IMR-90 (cell line): ENCODE measurements around the gene PLA2G4A. TPM values are rescaled to one million over a fixed set of nuclear protein-coding genes. Genes with fewer than 3 reads are reported as not detected.

ENCODE experiments used
- ATAC-seq: fragments of 200-7000 bp; cut with Tn5 transposase; 2 replicates; pipeline ENCODE4 v1.9.1; 2020; ENCODE audit warnings: low read depth, mild to moderate bottlenecking, moderate library complexity
- BruUV-seq: library from RNA; stranded (reverse); fragments of 400-500 nt; replicated peaks from 2 replicates; lab custom pipeline; 2021; lab: Mats Ljungman, UMichigan
- CTCF ChIA-PET: fragments of 300-600 bp; formaldehyde crosslinking; extraction: SDS; loops from one replicate; lab custom pipeline; 2021; ENCODE audit warnings: antibody characterized with exemption; lab: Yijun Ruan, JAX
- POLR2A ChIA-PET: fragments of 300-600 bp; sonication (Branson Sonifier 250); formaldehyde crosslinking; loops from one replicate; lab custom pipeline; 2022; ENCODE audit warnings: antibody characterized with exemption; ENCODE audit not compliant: unreplicated experiment; lab: Charles Lee
- DNase-seq: peaks from one replicate; pipeline ENCODE4 v3.0.0; 2013
- H2AFZ ChIP-seq: replicated peaks from 2 replicates; pipeline ENCODE3; 2013; ENCODE audit warnings: low read length, mild to moderate bottlenecking; ENCODE audit not compliant: poor library complexity
- H2AK5ac ChIP-seq: 2 replicates; pipeline ENCODE4 v1.6.1; 2013; ENCODE audit warnings: low read depth, low read length, inconsistent platforms
- H2AK9ac ChIP-seq: replicated peaks from 2 replicates; pipeline ENCODE3; 2013; ENCODE audit warnings: mild to moderate bottlenecking, low read depth, low read length, moderate library complexity; ENCODE audit not compliant: poor library complexity
- H2BK120ac ChIP-seq: 2 replicates; pipeline ENCODE4 v1.6.1; 2013; ENCODE audit warnings: low read depth, low read length, inconsistent platforms
- H2BK15ac ChIP-seq: 3 replicates; pipeline ENCODE4 v1.6.1; 2013; ENCODE audit warnings: low read depth, low read length, inconsistent platforms
- H2BK20ac ChIP-seq: 2 replicates; pipeline ENCODE4 v1.6.1; 2013; ENCODE audit warnings: low read depth, mild to moderate bottlenecking, inconsistent platforms, low read length, moderate library complexity
- H2BK5ac ChIP-seq: 2 replicates; pipeline ENCODE4 v1.6.1; 2013; ENCODE audit warnings: mild to moderate bottlenecking, low read depth, low read length, inconsistent platforms; ENCODE audit not compliant: poor library complexity, severe bottlenecking
- H3K14ac ChIP-seq: replicated peaks from 2 replicates; pipeline ENCODE4 v1.6.1; 2013; ENCODE audit warnings: low read depth, low read length, inconsistent platforms
- H3K18ac ChIP-seq: 2 replicates; pipeline ENCODE4 v1.6.1; 2013; ENCODE audit warnings: low read depth, low read length, control low read depth
- H3K23ac ChIP-seq: 2 replicates; pipeline ENCODE4 v1.6.1; 2013; ENCODE audit warnings: low read depth, low read length, inconsistent platforms
- H3K27ac ChIP-seq: 2 replicates; pipeline ENCODE4 v1.5.1; 2013; ENCODE audit warnings: mild to moderate bottlenecking, control low read depth, low read length; ENCODE audit not compliant: insufficient read depth
- H3K27me3 ChIP-seq: 2 replicates; pipeline ENCODE4 v1.6.1; 2013; ENCODE audit warnings: low read length; ENCODE audit not compliant: control insufficient read depth, insufficient read depth
- H3K36me3 ChIP-seq: 2 replicates; pipeline ENCODE4 v1.6.1; 2013; ENCODE audit warnings: low read length, mixed read lengths; ENCODE audit not compliant: control insufficient read depth, insufficient read depth
- H3K4ac ChIP-seq: 2 replicates; pipeline ENCODE4 v1.6.1; 2013; ENCODE audit warnings: low read depth, low read length, inconsistent platforms
- H3K4me1 ChIP-seq: 2 replicates; pipeline ENCODE4 v1.6.1; 2013; ENCODE audit warnings: low read length, mixed read lengths; ENCODE audit not compliant: control insufficient read depth, insufficient read depth
- H3K4me2 ChIP-seq: 2 replicates; pipeline ENCODE4 v1.6.1; 2013; ENCODE audit warnings: low read depth, mild to moderate bottlenecking, control low read depth, low read length, moderate library complexity
- H3K4me3 ChIP-seq: 2 replicates; pipeline ENCODE4 v1.5.1; 2013; ENCODE audit warnings: low read depth, mild to moderate bottlenecking, control low read depth, low read length, moderate library complexity; ENCODE audit not compliant: insufficient read depth
- H3K56ac ChIP-seq: 2 replicates; pipeline ENCODE4 v1.6.1; 2013; ENCODE audit warnings: low read length, inconsistent platforms; ENCODE audit not compliant: insufficient read depth; ENCODE audit errors: extremely low read depth
- H3K79me1 ChIP-seq, 2 experiments: 2 replicates each; pipeline ENCODE4 v1.6.1; 2013; ENCODE audit warnings: low read length in 2 of 2, inconsistent platforms in 1 of 2, low read depth in 1 of 2
- H3K9ac ChIP-seq: 2 replicates; pipeline ENCODE4 v1.6.1; 2013; ENCODE audit warnings: low read depth, low read length, control low read depth
- H3K9me1 ChIP-seq: 2 replicates; pipeline ENCODE4 v1.6.1; 2013; ENCODE audit warnings: low read length, inconsistent platforms; ENCODE audit not compliant: insufficient read depth
- H3K9me3 ChIP-seq: 2 replicates; pipeline ENCODE4 v1.6.1; 2013; ENCODE audit warnings: low read length; ENCODE audit not compliant: control insufficient read depth, insufficient read depth
- H4K20me1 ChIP-seq: 2 replicates; pipeline ENCODE4 v1.6.1; 2013; ENCODE audit warnings: low read length, inconsistent platforms; ENCODE audit not compliant: insufficient read depth
- H4K5ac ChIP-seq: 2 replicates; pipeline ENCODE4 v1.6.1; 2013; ENCODE audit warnings: mild to moderate bottlenecking, low read depth, low read length, control low read depth
- H4K8ac ChIP-seq, 2 experiments: 2 replicates each; pipeline ENCODE4 v1.6.1; 2013; ENCODE audit warnings: low read depth in 2 of 2, low read length in 2 of 2, control low read depth in 1 of 2, inconsistent platforms in 1 of 2
- H4K91ac ChIP-seq: 2 replicates; pipeline ENCODE4 v1.6.1; 2013; ENCODE audit warnings: low read depth, low read length, inconsistent platforms; ENCODE audit not compliant: insufficient read depth
- BHLHE40 ChIP-seq: fragments of 150-350 bp; IDR thresholded peaks from 2 replicates; pipeline ENCODE4 v1.6.1; 2016; ENCODE audit warnings: mild to moderate bottlenecking, low read depth, low read length
- CEBPB ChIP-seq: IDR thresholded peaks from 2 replicates; pipeline ENCODE4 v1.6.1; 2012; ENCODE audit warnings: low read depth, low read length, improper control_type of control experiment
- CHD1 ChIP-seq: IDR thresholded peaks from 2 replicates; pipeline ENCODE4 v1.6.1; 2012; ENCODE audit warnings: low read depth, low read length, improper control_type of control experiment
- CTCF ChIP-seq: conservative IDR thresholded peaks from 2 replicates; pipeline ENCODE4 v1.5.1; 2012; ENCODE audit warnings: mild to moderate bottlenecking, low read depth, low read length, improper control_type of control experiment
- ELK1 ChIP-seq: fragments of 150-350 bp; IDR thresholded peaks from 2 replicates; pipeline ENCODE4 v1.6.1; 2016; ENCODE audit warnings: low read depth, mild to moderate bottlenecking, low read length, moderate library complexity, borderline replicate concordance
- FOS ChIP-seq: fragments of 150-350 bp; IDR thresholded peaks from 2 replicates; pipeline ENCODE4 v1.6.1; 2016; ENCODE audit warnings: low read depth, low read length
- MAFK ChIP-seq: IDR thresholded peaks from 2 replicates; pipeline ENCODE4 v1.6.1; 2012; ENCODE audit warnings: low read depth, low read length, improper control_type of control experiment
- MAZ ChIP-seq: IDR thresholded peaks from 2 replicates; pipeline ENCODE4 v1.6.1; 2012; ENCODE audit warnings: low read depth, mild to moderate bottlenecking, low read length, improper control_type of control experiment, moderate library complexity, borderline replicate concordance
- MXI1 ChIP-seq: IDR thresholded peaks from 2 replicates; pipeline ENCODE4 v1.6.1; 2012; ENCODE audit warnings: low read depth, mild to moderate bottlenecking, low read length, moderate library complexity, borderline replicate concordance
- NFE2L2 ChIP-seq: fragments of 150-350 bp; IDR thresholded peaks from 2 replicates; pipeline ENCODE4 v1.6.1; 2016; ENCODE audit warnings: low read depth, mild to moderate bottlenecking, low read length
- POLR2A ChIP-seq: IDR thresholded peaks from 2 replicates; pipeline ENCODE4 v1.6.1; 2012; ENCODE audit warnings: mild to moderate bottlenecking, low read depth, low read length
- RAD21 ChIP-seq: IDR thresholded peaks from 2 replicates; pipeline ENCODE4 v1.6.1; 2012; ENCODE audit warnings: low read length, improper control_type of control experiment
- RCOR1 ChIP-seq: IDR thresholded peaks from 2 replicates; pipeline ENCODE4 v1.6.1; 2012; ENCODE audit warnings: mild to moderate bottlenecking, low read length, improper control_type of control experiment; ENCODE audit not compliant: insufficient replicate concordance
- RFX5 ChIP-seq: IDR thresholded peaks from 2 replicates; pipeline ENCODE4 v1.8.0; 2012; ENCODE audit warnings: low read depth, mild to moderate bottlenecking, low read length, moderate library complexity
- SMC3 ChIP-seq: fragments of 150-350 bp; IDR thresholded peaks from 2 replicates; pipeline ENCODE4 v1.6.1; 2016; ENCODE audit warnings: low read depth, mild to moderate bottlenecking, antibody characterized with exemption, low read length, moderate library complexity
- USF2 ChIP-seq: fragments of 150-350 bp; IDR thresholded peaks from 2 replicates; pipeline ENCODE4 v1.6.1; 2017; ENCODE audit warnings: mild to moderate bottlenecking, antibody characterized with exemption, low read length, low read depth
- WGBS, 2 experiments: methylation state at CpG; one replicate each; pipeline versions ENCODE4 v1.1.5 to v1.1.7; 2013; ENCODE audit warnings: missing lambda C conversion rate in 2 of 2; ENCODE audit not compliant: insufficient read length in 1 of 2; ENCODE audit errors: extremely low coverage in 2 of 2; 5-methylcytosine and 5-hydroxymethylcytosine counted together
- dilution Hi-C: fragments of 300-500 bp; cut with HindIII; formaldehyde crosslinking; loops from one replicate; pipeline ENCODE4 v1.14.3; 2018; ENCODE audit warnings: low sequenced_read_pairs; ENCODE audit not compliant: unreplicated experiment
- in situ Hi-C: fragments of 300-500 bp; cut with MboI; formaldehyde crosslinking; loops from 3 replicates; pipeline ENCODE4 v1.14.3; 2019; ENCODE audit warnings: low sequenced_read_pairs, inconsistent platforms, mixed read lengths
- intact Hi-C: fragments of 100-400 bp; cut with micrococcal nuclease; formaldehyde crosslinking; loops from 2 replicates; pipeline ENCODE4 v1.10.0; 2022
- polyA plus RNA-seq, 3 experiments: library from polyadenylated mRNA; depleted of rRNA; stranded (reverse); fragments of >200 nt; gene quantifications; 2 replicates each; pipeline ENCODE4 v1.2.3, GENCODE V29; 2012; ENCODE audit warnings: low replicate concordance in 1 of 3
- total RNA-seq: library from RNA; depleted of rRNA; stranded (reverse); fragments of >200 nt; gene quantifications from 2 replicates; pipeline ENCODE4 v1.2.3, GENCODE V29; 2012

The PLA2G4A gene
- total and polyA plus RNA-seq, 2 of the 4 experiments (the other 2 are of a cell fraction) = 1.6 to 3.8 TPM

- no peak overlapping the region for H2AFZ ChIP-seq
- CTCF ChIA-PET = no interaction called here
- H2BK5ac ChIP-seq = no peak overlapping the region
- no peak overlapping the region for H2BK120ac ChIP-seq
- H4K20me1 ChIP-seq = no peaks in the 10 kb centered on the region
- peaks cover 8% of the 10 kb centered on the region; the same call in 1 of the 2 replicates for H3K4me1 ChIP-seq
- H3K4me3 ChIP-seq = no peak overlapping the region
- no peak overlapping the region for H2BK20ac ChIP-seq
- no peak overlapping the region for H3K27ac ChIP-seq
- peaks cover 8% of the 10 kb centered on the region; the same call in 1 of the 2 replicates for H3K9me3 ChIP-seq
- peaks cover 3% of the 10 kb centered on the region for H3K9me1 ChIP-seq
- no peak overlapping the region for H4K91ac ChIP-seq
- no peaks in the 10 kb centered on the region for H3K36me3 ChIP-seq
- TF ChIP-seq ELK1 (no peak), MAZ (no peak), RAD21 (no peak), CEBPB (no peak), CTCF (no peak), SMC3 (no peak), POLR2A (no peak), FOS (no peak), USF2 (no peak), CHD1 (no peak), RFX5 (no peak), MAFK (no peak), RCOR1 (no peak), MXI1 (no peak), NFE2L2 (no peak), BHLHE40 (no peak)
- H3K4me2 ChIP-seq = no peak overlapping the region
- H3K18ac ChIP-seq = no peak overlapping the region
- BruUV-seq = no TSS peak
- H2AK5ac ChIP-seq = no peak overlapping the region
- H4K5ac ChIP-seq = no peak overlapping the region
- H4K8ac ChIP-seq = no peak overlapping the region
- POLR2A ChIA-PET = no interaction called here
- H3K23ac ChIP-seq = no peak overlapping the region
- dilution Hi-C loops = no loop called here
- H3K79me1 ChIP-seq = no peaks in the 10 kb centered on the region
- DNase-seq (no peak), ATAC-seq (no peak)
- no peak overlapping the region for H3K56ac ChIP-seq
- intact Hi-C loops = no loop called here
- in situ Hi-C loops = no loop called here
- H3K14ac ChIP-seq = no peak overlapping the region
- H3K4ac ChIP-seq = no peak overlapping the region
- H2AK9ac ChIP-seq = no peak overlapping the region
- H3K27me3 ChIP-seq = no peaks in the 10 kb centered on the region
- no peak overlapping the region for H3K9ac ChIP-seq
- no peak overlapping the region for H2BK15ac ChIP-seq
- 100% methylated on average over 1 of the region's 2 CpGs; no CpG with 5 or more reads in 1 of the 2 experiments for WGBS, 2 experiments
Measured at GRCh38 chr1:187009320-187009719, 180.6 kb downstream of the PLA2G4A start.
